Neural cell (in vitro differentiated cells): ENCODE results near the gene CD177. TPM values are rescaled to one million over a fixed set of nuclear protein-coding genes. Genes with fewer than 3 reads are reported as not detected.
"Not testable (repeated sequence)": the region's sequence is repeated elsewhere in the genome, so short reads cannot be mapped to it uniquely, and the experiment has no call there.

Experiments used
- H2AFZ ChIP-seq: fragments of 200-600, 300-800 bp; sonication (generic), shearing (Covaris generic); 2 replicates; pipeline ENCODE4 v1.6.0; 2014; ENCODE audit warnings: low read depth, mild to moderate bottlenecking, antibody characterized with exemption, low read length, moderate library complexity
- H3F3A ChIP-seq: fragments of 200-600 bp; shearing (Covaris generic); 2 replicates; pipeline ENCODE4 v1.6.1; 2016; ENCODE audit warnings: mild to moderate bottlenecking, moderate library complexity, mixed read lengths, antibody characterized with exemption, low read length; ENCODE audit not compliant: insufficient read depth, poor library complexity, severe bottlenecking
- H3K27ac ChIP-seq: fragments of 200-600, 300-800 bp; sonication (generic), shearing (Covaris generic); 2 replicates; pipeline ENCODE4 v1.5.1; 2014; ENCODE audit warnings: mild to moderate bottlenecking, low read length, moderate library complexity
- H3K27me3 ChIP-seq: fragments of 300-800, 200-600 bp; sonication (generic), shearing (Covaris generic); 2 replicates; pipeline ENCODE4 v1.6.0; 2014; ENCODE audit warnings: mild to moderate bottlenecking, low read depth, low read length, moderate library complexity; ENCODE audit not compliant: insufficient read depth
- H3K36me3 ChIP-seq: fragments of 300-800, 200-600 bp; sonication (generic), shearing (Covaris generic); 2 replicates; pipeline ENCODE4 v1.5.1; 2014; ENCODE audit warnings: mild to moderate bottlenecking, antibody characterized with exemption, low read length, moderate library complexity; ENCODE audit not compliant: insufficient read depth
- H3K4me2 ChIP-seq: fragments of 300-800, 200-600 bp; sonication (generic), shearing (Covaris generic); 2 replicates; pipeline ENCODE4 v1.6.0; 2014; ENCODE audit warnings: mild to moderate bottlenecking, low read length
- H3K4me3 ChIP-seq: fragments of 300-800, 200-600 bp; sonication (generic), shearing (Covaris generic); 2 replicates; pipeline ENCODE4 v1.5.1; 2014; ENCODE audit warnings: mild to moderate bottlenecking, low read length, moderate library complexity
- H3K79me2 ChIP-seq: fragments of 200-600 bp; shearing (Covaris generic); replicated peaks from 2 replicates; pipeline ENCODE4 v1.6.0; 2014; ENCODE audit warnings: mild to moderate bottlenecking, low read length, moderate library complexity; ENCODE audit not compliant: insufficient read depth
- H3K9ac ChIP-seq: fragments of 300-800, 200-600 bp; sonication (generic), shearing (Covaris generic); 2 replicates; pipeline ENCODE4 v1.6.1; 2016; ENCODE audit warnings: mild to moderate bottlenecking, low read length, mixed read lengths
- H3K9me2 ChIP-seq: fragments of 200-600 bp; shearing (Covaris generic); 2 replicates; pipeline ENCODE4 v1.6.1; 2016; ENCODE audit warnings: mild to moderate bottlenecking, low read length, mixed read lengths; ENCODE audit not compliant: insufficient read depth
- H3K9me3 ChIP-seq: fragments of 200-600, 300-800 bp; sonication (generic), shearing (Covaris generic); 2 replicates; pipeline ENCODE4 v1.6.1; 2016; ENCODE audit warnings: mild to moderate bottlenecking, mixed run types, low read length, moderate library complexity, mixed read lengths
- H4K20me1 ChIP-seq: fragments of 200-600 bp; shearing (Covaris generic); 2 replicates; pipeline ENCODE4 v1.6.1; 2016; ENCODE audit warnings: mild to moderate bottlenecking, mixed run types; ENCODE audit not compliant: insufficient read depth
- CTCF ChIP-seq: fragments of 450-650 bp; IDR thresholded peaks from 2 replicates; pipeline ENCODE4 v1.5.1; 2014; ENCODE audit warnings: antibody characterized with exemption, mild to moderate bottlenecking, moderate library complexity; ENCODE audit not compliant: poor library complexity, severe bottlenecking
- EP300 ChIP-seq: fragments of 450-650 bp; conservative IDR thresholded peaks from 2 replicates; pipeline ENCODE4 v1.6.1; 2014; ENCODE audit warnings: antibody characterized with exemption, mild to moderate bottlenecking, moderate library complexity; ENCODE audit not compliant: poor library complexity, severe bottlenecking
- EZH2 ChIP-seq: fragments of 200-600, 300-800 bp; shearing (Covaris generic), sonication (generic); IDR thresholded peaks from 2 replicates; pipeline ENCODE4 v1.6.1; 2014; ENCODE audit warnings: antibody characterized with exemption, low read length, borderline replicate concordance, mild to moderate bottlenecking; ENCODE audit not compliant: insufficient read depth, poor library complexity, severe bottlenecking
- MXI1 ChIP-seq: fragments of 450-650 bp; conservative IDR thresholded peaks from 2 replicates; pipeline ENCODE4 v1.6.1; 2014; ENCODE audit warnings: antibody characterized with exemption, mild to moderate bottlenecking; ENCODE audit not compliant: poor library complexity, severe bottlenecking
- POLR2AphosphoS5 ChIP-seq: IDR thresholded peaks from 2 replicates; pipeline ENCODE4 v1.6.1; 2012
- RAD21 ChIP-seq: fragments of 450-650 bp; conservative IDR thresholded peaks from 2 replicates; pipeline ENCODE4 v1.6.1; 2014; ENCODE audit warnings: antibody characterized with exemption, mild to moderate bottlenecking, moderate library complexity
- REST ChIP-seq: IDR thresholded peaks from 2 replicates; pipeline ENCODE4 v1.6.1; 2012; ENCODE audit warnings: borderline replicate concordance
- SMC3 ChIP-seq: fragments of 450-650 bp; conservative IDR thresholded peaks from 2 replicates; pipeline ENCODE4 v1.6.1; 2014; ENCODE audit warnings: antibody characterized with exemption, mild to moderate bottlenecking, moderate library complexity; ENCODE audit not compliant: poor library complexity
- TAF1 ChIP-seq: IDR thresholded peaks from 2 replicates; pipeline ENCODE4 v1.6.1; 2012; ENCODE audit warnings: low read depth
- polyA plus RNA-seq: library from polyadenylated mRNA; depleted of rRNA; stranded (reverse); fragments of >200 nt; gene quantifications from 2 replicates; pipeline ENCODE4 v1.2.3, GENCODE V29; 2014

CD177 gene
- polyA plus RNA-seq, 1 donor from 2014 or later = not detected

- Histone ChIP-seq H4K20me1 (no peaks in the 10 kb centered on the region), H3K27me3 (no peaks in the 10 kb centered on the region), H2AFZ (no peak overlapping the region), H3K27ac (no peak overlapping the region), H3K4me2 (no peak overlapping the region), H3K9me2 (no peaks in the 10 kb centered on the region), H3F3A (no peaks in the 10 kb centered on the region), H3K4me3 (no peak overlapping the region), H3K36me3 (no peaks in the 10 kb centered on the region), H3K79me2 (no peaks in the 10 kb centered on the region), H3K9me3 (no peaks in the 10 kb centered on the region), H3K9ac (no peak overlapping the region)
- TF ChIP-seq RAD21 (no peak), POLR2AphosphoS5 (no peak), REST (no peak), CTCF (no peak), MXI1 (no peak), EZH2 (no peak), TAF1 (no peak), EP300 (no peak), SMC3 (no peak)
Measured at GRCh38 chr19:43337737-43338136, 15.7 kb upstream of the CD177 start.

- H3K4me3 ChIP-seq = no peak overlapping the region
- TF ChIP-seq MXI1 (no peak), CTCF (no peak), SMC3 (no peak), TAF1 (no peak), POLR2AphosphoS5 (no peak), EP300 (no peak), RAD21 (no peak), REST (no peak), EZH2 (no peak)
Measured at GRCh38 chr19:43338530-43338929, 15.0 kb upstream of the CD177 start.

GRCh38 chr19:43339243-43339930 is 14.1 kb upstream of the CD177 start:
- not testable (repeated sequence) for H3K79me2 ChIP-seq, H3K9me2 ChIP-seq, H3F3A ChIP-seq, H4K20me1 ChIP-seq, H3K4me3 ChIP-seq, H2AFZ ChIP-seq, H3K4me2 ChIP-seq, H3K9me3 ChIP-seq, H3K9ac ChIP-seq, H3K36me3 ChIP-seq, H3K27ac ChIP-seq, H3K27me3 ChIP-seq

More at GRCh38 chr19:43338530-43338929, 15.0 kb upstream of the CD177 start:
- Histone ChIP-seq H3K36me3 (no peaks in the 10 kb centered on the region), H3K9me3 (no peaks in the 10 kb centered on the region), H3K27ac (no peak overlapping the region), H3K9ac (no peak overlapping the region), H2AFZ (no peak overlapping the region), H4K20me1 (no peaks in the 10 kb centered on the region), H3K79me2 (no peaks in the 10 kb centered on the region), H3K9me2 (no peaks in the 10 kb centered on the region), H3F3A (no peaks in the 10 kb centered on the region), H3K4me2 (no peak overlapping the region), H3K27me3 (no peaks in the 10 kb centered on the region)
